SK-N-MC (cell line): ENCODE data around the gene MUC20.

Experiments used
- EZH2 ChIP-seq: fragments of 200-600 bp; sonication (generic); IDR thresholded peaks from one replicate; pipeline ENCODE4 v1.6.1; 2017; ENCODE audit warnings: antibody characterized with exemption
- POLR2AphosphoS5 ChIP-seq: IDR thresholded peaks from 2 replicates; pipeline ENCODE4 v1.6.1; 2012; ENCODE audit warnings: mild to moderate bottlenecking, low read depth, low read length, borderline replicate concordance

GRCh38 chr3:195699388-195699771, 21.4 kb upstream of the MUC20 start:
- no peak for TF ChIP-seq EZH2
- no peak for TF ChIP-seq POLR2AphosphoS5
